Measurements from ENCODE around the gene CIDEB.

DNA sequence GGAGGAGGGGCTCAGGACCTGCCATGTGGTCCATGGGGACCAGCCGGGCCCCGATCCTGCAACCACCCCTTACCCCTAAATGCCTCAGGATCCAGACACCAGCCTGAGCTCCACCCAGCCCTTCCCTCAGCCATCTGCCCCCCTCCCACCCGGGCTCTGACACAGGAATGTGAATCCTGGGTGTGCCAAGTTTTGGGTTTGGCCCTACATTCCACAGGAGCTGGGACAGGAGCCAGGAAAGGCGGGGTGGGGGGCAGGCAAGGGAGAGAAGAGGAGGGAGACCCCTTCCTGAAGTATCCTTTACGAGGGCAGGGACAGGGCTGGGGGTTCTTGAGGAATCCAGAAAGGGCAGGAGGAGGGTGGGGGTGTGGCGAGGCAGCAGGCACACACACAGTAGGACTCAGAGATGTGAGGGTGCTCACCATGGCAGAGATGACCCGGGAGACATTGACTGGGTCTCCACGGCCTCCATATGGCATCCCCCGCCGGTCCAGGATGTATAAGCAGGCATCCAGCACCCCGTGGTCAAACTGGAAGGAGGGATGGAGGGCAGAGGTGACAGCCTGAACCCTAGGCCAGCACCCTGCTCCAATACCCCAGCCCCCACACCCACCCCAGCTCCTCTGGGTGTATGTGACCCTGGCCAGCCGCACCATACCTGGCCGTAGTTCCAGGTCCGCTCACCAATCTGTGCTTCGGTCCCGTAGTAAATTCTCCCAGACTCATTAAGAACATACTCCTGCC lies 48.3 kb downstream of the CIDEB start:
- TF ChIP-seq, protein P1, sequence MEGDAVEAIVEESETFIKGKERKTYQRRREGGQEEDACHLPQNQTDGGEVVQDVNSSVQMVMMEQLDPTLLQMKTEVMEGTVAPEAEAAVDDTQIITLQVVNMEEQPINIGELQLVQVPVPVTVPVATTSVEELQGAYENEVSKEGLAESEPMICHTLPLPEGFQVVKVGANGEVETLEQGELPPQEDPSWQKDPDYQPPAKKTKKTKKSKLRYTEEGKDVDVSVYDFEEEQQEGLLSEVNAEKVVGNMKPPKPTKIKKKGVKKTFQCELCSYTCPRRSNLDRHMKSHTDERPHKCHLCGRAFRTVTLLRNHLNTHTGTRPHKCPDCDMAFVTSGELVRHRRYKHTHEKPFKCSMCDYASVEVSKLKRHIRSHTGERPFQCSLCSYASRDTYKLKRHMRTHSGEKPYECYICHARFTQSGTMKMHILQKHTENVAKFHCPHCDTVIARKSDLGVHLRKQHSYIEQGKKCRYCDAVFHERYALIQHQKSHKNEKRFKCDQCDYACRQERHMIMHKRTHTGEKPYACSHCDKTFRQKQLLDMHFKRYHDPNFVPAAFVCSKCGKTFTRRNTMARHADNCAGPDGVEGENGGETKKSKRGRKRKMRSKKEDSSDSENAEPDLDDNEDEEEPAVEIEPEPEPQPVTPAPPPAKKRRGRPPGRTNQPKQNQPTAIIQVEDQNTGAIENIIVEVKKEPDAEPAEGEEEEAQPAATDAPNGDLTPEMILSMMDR (IDR thresholded peaks at IDR 0.05) = no peak
- no peak for TF ChIP-seq EP300 (IDR thresholded peaks at IDR 0.05)

Data from gastroesophageal sphincter (tissue), 3 donors.